ENCODE measurements around the gene INPP4A. TPM values are rescaled to one million over a fixed set of nuclear protein-coding genes. Genes with fewer than 3 reads are reported as not detected.

INPP4A gene
- total and polyA plus RNA-seq, 10 of the 15 experiments (the other 5 are each of a cell fraction or from before 2014, with no cell fraction given): 4.7 to 62.3 (median 36.9) TPM

DNA sequence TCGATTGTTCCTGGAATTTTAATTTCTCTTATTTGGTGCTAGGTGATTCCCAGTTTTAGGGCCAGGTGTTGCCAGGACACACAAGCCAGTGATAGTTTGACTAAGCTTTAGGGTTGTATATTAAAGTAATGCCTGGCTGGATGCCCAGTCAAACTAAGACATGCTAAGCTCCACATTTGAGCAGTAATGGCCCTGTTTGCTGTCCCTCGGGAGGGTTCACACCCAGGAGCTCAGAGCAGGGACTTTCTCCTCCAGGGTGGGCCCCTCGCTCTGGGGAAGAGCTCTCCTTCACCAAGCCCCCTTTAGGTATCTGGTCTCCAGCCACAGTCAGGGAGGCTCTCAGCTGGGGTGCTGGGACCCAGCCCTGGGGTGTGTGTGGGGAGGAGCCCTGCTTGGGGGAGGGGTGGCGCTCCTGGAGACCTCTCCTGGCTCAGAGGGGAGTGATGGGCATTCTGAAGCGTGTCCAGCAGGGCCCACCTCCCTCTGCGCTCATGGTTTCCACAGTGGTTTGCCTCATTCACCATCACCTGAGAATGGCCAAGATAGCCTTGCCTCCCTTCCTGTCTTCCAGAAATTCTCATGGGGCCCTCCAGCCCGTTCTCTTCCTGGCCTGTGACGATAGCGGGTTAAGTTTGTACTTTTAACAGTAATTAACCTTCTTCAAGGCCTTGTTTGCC, 31.7 kb downstream of the INPP4A start (continued):
- TF ChIP-seq, protein P1, sequence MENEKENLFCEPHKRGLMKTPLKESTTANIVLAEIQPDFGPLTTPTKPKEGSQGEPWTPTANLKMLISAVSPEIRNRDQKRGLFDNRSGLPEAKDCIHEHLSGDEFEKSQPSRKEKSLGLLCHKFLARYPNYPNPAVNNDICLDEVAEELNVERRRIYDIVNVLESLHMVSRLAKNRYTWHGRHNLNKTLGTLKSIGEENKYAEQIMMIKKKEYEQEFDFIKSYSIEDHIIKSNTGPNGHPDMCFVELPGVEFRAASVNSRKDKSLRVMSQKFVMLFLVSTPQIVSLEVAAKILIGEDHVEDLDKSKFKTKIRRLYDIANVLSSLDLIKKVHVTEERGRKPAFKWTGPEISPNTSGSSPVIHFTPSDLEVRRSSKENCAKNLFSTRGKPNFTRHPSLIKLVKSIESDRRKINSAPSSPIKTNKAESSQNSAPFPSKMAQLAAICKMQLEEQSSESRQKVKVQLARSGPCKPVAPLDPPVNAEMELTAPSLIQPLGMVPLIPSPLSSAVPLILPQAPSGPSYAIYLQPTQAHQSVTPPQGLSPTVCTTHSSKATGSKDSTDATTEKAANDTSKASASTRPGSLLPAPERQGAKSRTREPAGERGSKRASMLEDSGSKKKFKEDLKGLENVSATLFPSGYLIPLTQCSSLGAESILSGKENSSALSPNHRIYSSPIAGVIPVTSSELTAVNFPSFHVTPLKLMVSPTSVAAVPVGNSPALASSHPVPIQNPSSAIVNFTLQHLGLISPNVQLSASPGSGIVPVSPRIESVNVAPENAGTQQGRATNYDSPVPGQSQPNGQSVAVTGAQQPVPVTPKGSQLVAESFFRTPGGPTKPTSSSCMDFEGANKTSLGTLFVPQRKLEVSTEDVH (IDR thresholded peaks at IDR 0.05; ENCODE audit: low read depth, partially characterized antibody): no peak
- TF ChIP-seq MTA2 (IDR thresholded peaks at IDR 0.05; ENCODE audit: low read depth) (peak; percentile 78), PKNOX1 (IDR thresholded peaks at IDR 0.05) (no peak), CHD1 (IDR thresholded peaks at IDR 0.05; ENCODE audit: low read depth, low read length) (no peak), ZNF687 (IDR thresholded peaks at IDR 0.05) (peak; percentile 60), ZBTB33 (IDR thresholded peaks at IDR 0.05) (peak; percentile 85; the same call in 1 of the 2 replicates)
- TF ChIP-seq, protein P2, sequence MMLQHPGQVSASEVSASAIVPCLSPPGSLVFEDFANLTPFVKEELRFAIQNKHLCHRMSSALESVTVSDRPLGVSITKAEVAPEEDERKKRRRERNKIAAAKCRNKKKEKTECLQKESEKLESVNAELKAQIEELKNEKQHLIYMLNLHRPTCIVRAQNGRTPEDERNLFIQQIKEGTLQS (IDR thresholded peaks at IDR 0.05; ENCODE audit: borderline replicate concordance, extremely low read depth, low read depth, low read length): no peak

Data from GM12878 (cell line).